SK-N-SH (cell line): Measurements from ENCODE around the gene EPHA10.

Source experiments
- ELF1 ChIP-seq: IDR thresholded peaks from 2 replicates; pipeline ENCODE4 v1.4.0; 2012
- GABPA ChIP-seq: IDR thresholded peaks from 2 replicates; pipeline ENCODE4 v1.4.0; 2012; ENCODE audit warnings: low read depth, mild to moderate bottlenecking
- POLR2AphosphoS5 ChIP-seq: IDR thresholded peaks from 2 replicates; pipeline ENCODE4 v1.6.1; 2012; ENCODE audit warnings: low read depth, low read length
- USF2 ChIP-seq: fragments of 150-350 bp; IDR thresholded peaks from 2 replicates; pipeline ENCODE4 v1.6.1; 2017; ENCODE audit warnings: antibody characterized with exemption, low read length, low read depth, borderline replicate concordance
- TF ChIP-seq, protein P1 (sequence below): fragments of 200-600 bp; sonication (generic); IDR thresholded peaks from 2 replicates; pipeline ENCODE4 v1.6.1; 2017; ENCODE audit warnings: antibody characterized with exemption, mild to moderate bottlenecking, moderate library complexity

DNA sequence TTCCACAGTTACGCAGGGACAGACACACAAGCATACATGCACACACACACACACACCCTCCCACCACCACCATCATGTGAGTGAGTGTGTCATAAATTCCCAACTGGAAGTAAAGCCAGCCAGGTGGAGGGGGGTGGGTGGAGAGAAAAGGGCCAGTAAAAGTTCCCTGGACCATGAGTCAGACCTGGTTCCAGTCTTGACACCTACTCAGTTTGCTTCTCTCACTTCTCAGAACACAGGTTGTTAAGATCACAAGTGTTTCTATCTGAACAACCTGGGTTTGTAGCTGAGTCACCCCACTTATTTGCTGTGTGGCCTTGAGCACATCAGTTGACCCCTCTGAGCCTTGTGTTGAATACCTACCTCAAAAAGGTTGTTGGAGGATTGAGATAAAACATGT lies 9.6 kb downstream of the EPHA10 start:
- TF ChIP-seq, protein P1, sequence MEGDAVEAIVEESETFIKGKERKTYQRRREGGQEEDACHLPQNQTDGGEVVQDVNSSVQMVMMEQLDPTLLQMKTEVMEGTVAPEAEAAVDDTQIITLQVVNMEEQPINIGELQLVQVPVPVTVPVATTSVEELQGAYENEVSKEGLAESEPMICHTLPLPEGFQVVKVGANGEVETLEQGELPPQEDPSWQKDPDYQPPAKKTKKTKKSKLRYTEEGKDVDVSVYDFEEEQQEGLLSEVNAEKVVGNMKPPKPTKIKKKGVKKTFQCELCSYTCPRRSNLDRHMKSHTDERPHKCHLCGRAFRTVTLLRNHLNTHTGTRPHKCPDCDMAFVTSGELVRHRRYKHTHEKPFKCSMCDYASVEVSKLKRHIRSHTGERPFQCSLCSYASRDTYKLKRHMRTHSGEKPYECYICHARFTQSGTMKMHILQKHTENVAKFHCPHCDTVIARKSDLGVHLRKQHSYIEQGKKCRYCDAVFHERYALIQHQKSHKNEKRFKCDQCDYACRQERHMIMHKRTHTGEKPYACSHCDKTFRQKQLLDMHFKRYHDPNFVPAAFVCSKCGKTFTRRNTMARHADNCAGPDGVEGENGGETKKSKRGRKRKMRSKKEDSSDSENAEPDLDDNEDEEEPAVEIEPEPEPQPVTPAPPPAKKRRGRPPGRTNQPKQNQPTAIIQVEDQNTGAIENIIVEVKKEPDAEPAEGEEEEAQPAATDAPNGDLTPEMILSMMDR: no peak
- TF ChIP-seq USF2 (no peak), POLR2AphosphoS5 (no peak), GABPA (no peak), ELF1 (no peak)
